ENCODE data around the gene NXPH1. TPM values are rescaled to one million over a fixed set of nuclear protein-coding genes. Genes with fewer than 3 reads are reported as not detected.

The NXPH1 gene
- total RNA-seq, 1 experiment from 2014 or later: 0.59 TPM

DNA sequence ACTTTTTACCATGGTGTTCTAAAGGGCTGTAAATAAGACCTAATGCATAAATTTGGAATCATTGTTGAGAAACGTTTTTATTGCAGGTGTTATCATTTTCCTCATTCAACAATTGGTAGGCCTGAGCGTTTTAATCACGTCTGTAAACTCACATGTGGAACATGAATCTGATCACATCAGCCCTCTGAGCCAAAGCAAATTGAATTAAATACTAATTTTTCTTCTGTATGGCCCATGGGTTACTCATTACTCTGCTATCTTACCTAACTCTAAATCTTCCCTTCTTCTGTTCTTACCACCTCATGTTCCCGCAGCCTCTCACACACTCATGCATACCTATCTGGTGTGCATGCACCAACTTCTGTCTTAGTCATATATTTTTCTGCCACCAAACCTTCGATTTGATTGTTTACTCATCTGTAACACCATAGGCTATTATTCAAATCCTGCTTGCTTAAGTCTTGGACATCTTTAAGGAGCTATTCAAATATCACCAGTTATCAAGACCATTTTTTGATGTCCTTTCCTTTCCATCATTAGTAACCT, 82.3 kb downstream of the NXPH1 start:
- H3K27ac Mint-ChIP-seq: no peak overlapping the region
- no peaks in the 10 kb centered on the region for H3K4me1 Mint-ChIP-seq
- no peaks in the 10 kb centered on the region for H3K36me3 Mint-ChIP-seq
- ChIA-PET CTCF (no interaction called here), POLR2A (no interaction called here)
- TF ChIP-seq TEAD4 (CRISPR knock-in tag; IDR thresholded peaks at IDR 0.05): no peak
- no peak for TF ChIP-seq EMX1 (CRISPR knock-in tag; IDR thresholded peaks at IDR 0.05)
- TF ChIP-seq RORB (CRISPR knock-in tag; IDR thresholded peaks at IDR 0.05): no peak
- no peak for TF ChIP-seq NR1H2 (CRISPR knock-in tag; IDR thresholded peaks at IDR 0.05)
- no peak for TF ChIP-seq CBFB (CRISPR knock-in tag; IDR thresholded peaks at IDR 0.05; ENCODE audit: low read depth)
- TF ChIP-seq, protein P1, sequence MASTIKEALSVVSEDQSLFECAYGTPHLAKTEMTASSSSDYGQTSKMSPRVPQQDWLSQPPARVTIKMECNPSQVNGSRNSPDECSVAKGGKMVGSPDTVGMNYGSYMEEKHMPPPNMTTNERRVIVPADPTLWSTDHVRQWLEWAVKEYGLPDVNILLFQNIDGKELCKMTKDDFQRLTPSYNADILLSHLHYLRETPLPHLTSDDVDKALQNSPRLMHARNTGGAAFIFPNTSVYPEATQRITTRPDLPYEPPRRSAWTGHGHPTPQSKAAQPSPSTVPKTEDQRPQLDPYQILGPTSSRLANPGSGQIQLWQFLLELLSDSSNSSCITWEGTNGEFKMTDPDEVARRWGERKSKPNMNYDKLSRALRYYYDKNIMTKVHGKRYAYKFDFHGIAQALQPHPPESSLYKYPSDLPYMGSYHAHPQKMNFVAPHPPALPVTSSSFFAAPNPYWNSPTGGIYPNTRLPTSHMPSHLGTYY (CRISPR knock-in tag; IDR thresholded peaks at IDR 0.05): no peak
- TF ChIP-seq ESRRA (CRISPR knock-in tag; IDR thresholded peaks at IDR 0.05; ENCODE audit: borderline replicate concordance): no peak
- TF ChIP-seq USF2 (CRISPR knock-in tag; IDR thresholded peaks at IDR 0.05): no peak
- TF ChIP-seq SMAD4 (CRISPR knock-in tag; IDR thresholded peaks at IDR 0.05): no peak
- TF ChIP-seq ATF1 (CRISPR knock-in tag; IDR thresholded peaks at IDR 0.05): no peak
- TF ChIP-seq ZBTB43 (CRISPR knock-in tag; IDR thresholded peaks at IDR 0.05): no peak
- TF ChIP-seq CTCF (IDR thresholded peaks at IDR 0.05): no peak
- no peak for TF ChIP-seq SMAD3 (CRISPR knock-in tag; IDR thresholded peaks at IDR 0.05; ENCODE audit: borderline replicate concordance)
- TF ChIP-seq, protein P2, sequence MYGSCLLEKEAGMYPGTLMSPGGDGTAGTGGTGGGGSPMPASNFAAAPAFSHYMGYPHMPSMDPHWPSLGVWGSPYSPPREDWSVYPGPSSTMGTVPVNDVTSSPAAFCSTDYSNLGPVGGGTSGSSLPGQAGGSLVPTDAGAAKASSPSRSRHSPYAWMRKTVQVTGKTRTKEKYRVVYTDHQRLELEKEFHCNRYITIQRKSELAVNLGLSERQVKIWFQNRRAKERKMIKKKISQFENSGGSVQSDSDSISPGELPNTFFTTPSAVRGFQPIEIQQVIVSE (CRISPR knock-in tag; IDR thresholded peaks at IDR 0.05; ENCODE audit: borderline replicate concordance): no peak
- no peak for TF ChIP-seq TP53 (CRISPR knock-in tag; IDR thresholded peaks at IDR 0.05)
- no peak for TF ChIP-seq NFATC4 (CRISPR knock-in tag; IDR thresholded peaks at IDR 0.05)
- TF ChIP-seq E2F4 (CRISPR knock-in tag; IDR thresholded peaks at IDR 0.05; ENCODE audit: borderline replicate concordance, low read depth): no peak
- TF ChIP-seq ZNF232 (CRISPR knock-in tag; IDR thresholded peaks at IDR 0.05): no peak
- no peak for TF ChIP-seq ZNF317 (CRISPR knock-in tag; IDR thresholded peaks at IDR 0.05; ENCODE audit: borderline replicate concordance, low read depth)
- TF ChIP-seq, protein P3, sequence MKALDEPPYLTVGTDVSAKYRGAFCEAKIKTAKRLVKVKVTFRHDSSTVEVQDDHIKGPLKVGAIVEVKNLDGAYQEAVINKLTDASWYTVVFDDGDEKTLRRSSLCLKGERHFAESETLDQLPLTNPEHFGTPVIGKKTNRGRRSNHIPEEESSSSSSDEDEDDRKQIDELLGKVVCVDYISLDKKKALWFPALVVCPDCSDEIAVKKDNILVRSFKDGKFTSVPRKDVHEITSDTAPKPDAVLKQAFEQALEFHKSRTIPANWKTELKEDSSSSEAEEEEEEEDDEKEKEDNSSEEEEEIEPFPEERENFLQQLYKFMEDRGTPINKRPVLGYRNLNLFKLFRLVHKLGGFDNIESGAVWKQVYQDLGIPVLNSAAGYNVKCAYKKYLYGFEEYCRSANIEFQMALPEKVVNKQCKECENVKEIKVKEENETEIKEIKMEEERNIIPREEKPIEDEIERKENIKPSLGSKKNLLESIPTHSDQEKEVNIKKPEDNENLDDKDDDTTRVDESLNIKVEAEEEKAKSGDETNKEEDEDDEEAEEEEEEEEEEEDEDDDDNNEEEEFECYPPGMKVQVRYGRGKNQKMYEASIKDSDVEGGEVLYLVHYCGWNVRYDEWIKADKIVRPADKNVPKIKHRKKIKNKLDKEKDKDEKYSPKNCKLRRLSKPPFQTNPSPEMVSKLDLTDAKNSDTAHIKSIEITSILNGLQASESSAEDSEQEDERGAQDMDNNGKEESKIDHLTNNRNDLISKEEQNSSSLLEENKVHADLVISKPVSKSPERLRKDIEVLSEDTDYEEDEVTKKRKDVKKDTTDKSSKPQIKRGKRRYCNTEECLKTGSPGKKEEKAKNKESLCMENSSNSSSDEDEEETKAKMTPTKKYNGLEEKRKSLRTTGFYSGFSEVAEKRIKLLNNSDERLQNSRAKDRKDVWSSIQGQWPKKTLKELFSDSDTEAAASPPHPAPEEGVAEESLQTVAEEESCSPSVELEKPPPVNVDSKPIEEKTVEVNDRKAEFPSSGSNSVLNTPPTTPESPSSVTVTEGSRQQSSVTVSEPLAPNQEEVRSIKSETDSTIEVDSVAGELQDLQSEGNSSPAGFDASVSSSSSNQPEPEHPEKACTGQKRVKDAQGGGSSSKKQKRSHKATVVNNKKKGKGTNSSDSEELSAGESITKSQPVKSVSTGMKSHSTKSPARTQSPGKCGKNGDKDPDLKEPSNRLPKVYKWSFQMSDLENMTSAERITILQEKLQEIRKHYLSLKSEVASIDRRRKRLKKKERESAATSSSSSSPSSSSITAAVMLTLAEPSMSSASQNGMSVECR (CRISPR knock-in tag; IDR thresholded peaks at IDR 0.05; ENCODE audit: borderline replicate concordance): no peak
- ATAC-seq (no peak), DNase-seq (ENCODE audit: low spot score) (no peak)
- H3K9me3 Mint-ChIP-seq: no peaks in the 10 kb centered on the region
- no peak overlapping the region for H3K4me3 Mint-ChIP-seq
- no peaks in the 10 kb centered on the region for H3K27me3 Mint-ChIP-seq (ENCODE audit: low read depth)

Measured in WTC11 (cell line).